Coronary artery (tissue), 2 donors: ENCODE results near the gene CNNM3.

Experiments used
- DNase-seq: peaks from one replicate; pipeline ENCODE4 v3.0.0-alpha.2; 2017; ENCODE audit warnings: low spot score
- H3K27ac ChIP-seq, 2 donors: fragments of 200-600 bp; sonication (generic); one replicate each; pipeline ENCODE4 v1.5.1; 2016 to 2019
- H3K4me3 ChIP-seq: fragments of 200-600 bp; sonication (generic); 2 replicates; pipeline ENCODE4 v1.5.1; 2016; ENCODE audit warnings: mild to moderate bottlenecking, moderate library complexity
- CTCF ChIP-seq: fragments of 200-600 bp; sonication (generic); IDR thresholded peaks from one replicate; pipeline ENCODE4 v1.5.1; 2019; ENCODE audit warnings: antibody characterized with exemption

The CNNM3 gene

DNA sequence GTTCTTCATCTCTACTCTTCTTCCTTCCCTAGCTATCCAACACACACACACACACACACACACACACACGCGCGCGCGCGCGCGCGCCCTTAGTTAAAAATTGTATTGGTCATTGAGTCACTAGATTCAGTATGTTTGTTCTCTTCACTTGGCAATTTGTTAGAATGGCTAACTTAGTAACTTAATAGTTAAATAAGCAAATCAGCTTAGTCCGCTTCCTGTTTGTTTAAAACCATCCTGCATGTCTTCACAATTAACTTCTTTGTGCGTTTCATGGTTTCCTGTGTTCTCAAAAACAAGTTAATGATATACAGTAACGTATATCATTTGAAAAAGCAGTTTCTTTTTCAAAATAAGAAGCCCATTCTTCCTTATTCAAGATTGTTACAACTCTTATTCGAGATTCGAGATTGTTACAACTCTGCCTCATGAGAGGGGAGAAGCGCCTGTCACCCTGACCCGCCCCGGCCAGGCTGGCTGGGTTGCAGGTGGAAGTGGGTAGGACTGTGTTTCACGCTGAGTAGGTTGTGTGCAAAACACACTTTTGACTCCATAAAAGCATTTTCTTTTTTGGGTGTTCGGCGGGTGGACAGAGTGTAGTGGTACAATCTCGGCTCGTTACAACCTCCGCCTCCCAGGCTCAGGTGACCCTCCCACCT lies 9.5 kb upstream of the CNNM3 start:
- H3K27ac ChIP-seq, result no peak overlapping the region
- TF ChIP-seq CTCF, result no peak
- no peak for DNase-seq
- H3K4me3 ChIP-seq, result no peak overlapping the region

DNA sequence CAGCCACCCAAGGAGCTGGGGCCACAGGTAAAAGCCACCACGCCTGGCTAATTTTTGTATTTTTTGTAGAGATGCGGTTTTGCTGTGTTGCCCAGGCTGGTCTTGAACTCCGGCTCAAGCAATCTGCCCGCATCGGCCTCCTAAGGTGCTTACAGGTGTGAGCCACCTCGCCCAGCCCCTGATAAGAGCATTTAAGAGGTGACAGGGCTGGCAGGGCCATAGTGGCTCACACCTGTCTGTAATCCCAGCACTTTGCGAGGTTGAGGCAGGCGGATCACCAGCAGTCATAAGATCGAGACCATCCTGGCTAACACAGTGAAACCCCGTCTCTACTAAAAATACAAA lies 9.0 kb upstream of the CNNM3 start:
- H3K27ac ChIP-seq, result no peak overlapping the region
- TF ChIP-seq CTCF, result no peak
- H3K4me3 ChIP-seq, result no peak overlapping the region
- DNase-seq, result no peak

- no peak overlapping the region for H3K4me3 ChIP-seq
- H3K27ac ChIP-seq, result no peak overlapping the region
- no peak for DNase-seq
- TF ChIP-seq CTCF, result no peak
Measured at GRCh38 chr2:96808176-96808837, 7.8 kb upstream of the CNNM3 start.

GRCh38 chr2:96809216-96809882 lies 6.7 kb upstream of the CNNM3 start:
- no peak overlapping the region for H3K27ac ChIP-seq
- no peak overlapping the region for H3K4me3 ChIP-seq
- DNase-seq, result no peak
- no peak for TF ChIP-seq CTCF

GRCh38 chr2:96809951-96810782 lies 5.9 kb upstream of the CNNM3 start:
- Histone ChIP-seq H3K4me3 (no peak overlapping the region), H3K27ac (no peak overlapping the region)
- no peak for TF ChIP-seq CTCF
- DNase-seq, result no peak

GRCh38 chr2:96810783-96811192 lies 5.3 kb upstream of the CNNM3 start:
- no peak for TF ChIP-seq CTCF
- no peak for DNase-seq
- Histone ChIP-seq H3K4me3 (no peak overlapping the region), H3K27ac (no peak overlapping the region)
